GM23338 (cell line): ENCODE measurements around the gene CPT1A.
A peak's percentile ranks its signal among the peaks of the same experiment; 100 is the strongest.

Experiments used
- CREB1 ChIP-seq: fragments of 250-450 bp; sonication (Bioruptor Pico); IDR thresholded peaks from 2 replicates; pipeline ENCODE4 v1.5.0; 2020; ENCODE audit warnings: low read depth, mild to moderate bottlenecking, moderate library complexity
- CTCF ChIP-seq, 2 experiments: fragments of 200-600 bp in 1 of 2; sonication (generic) in 1 of 2; conservative IDR thresholded peaks; 2 replicates each; pipeline versions ENCODE4 v1.5.1 to v1.6.1; 2016 to 2017; ENCODE audit warnings: antibody characterized with exemption in 2 of 2, low read depth in 2 of 2, mild to moderate bottlenecking in 2 of 2, moderate library complexity in 1 of 2
- ETS1 ChIP-seq: IDR thresholded peaks from 2 replicates; pipeline ENCODE4 v1.6.1; 2016; ENCODE audit warnings: antibody characterized with exemption
- EZH2 ChIP-seq: fragments of 200-600 bp; sonication (generic); IDR thresholded peaks from one replicate; pipeline ENCODE4 v1.8.0; 2017; ENCODE audit warnings: antibody characterized with exemption, mild to moderate bottlenecking, low read depth; ENCODE audit not compliant: unreplicated experiment
- EZH2phosphoT487 ChIP-seq: fragments of 200-600 bp; sonication (generic); IDR thresholded peaks from one replicate; pipeline ENCODE4 v1.8.1; 2018; ENCODE audit warnings: antibody characterized with exemption; ENCODE audit not compliant: unreplicated experiment
- JUNB ChIP-seq: IDR thresholded peaks from one replicate; pipeline ENCODE4 v1.6.1; 2016; ENCODE audit warnings: antibody characterized with exemption; ENCODE audit not compliant: unreplicated experiment
- NANOG ChIP-seq: IDR thresholded peaks from 2 replicates; pipeline ENCODE4 v1.6.1; 2016; ENCODE audit warnings: antibody characterized with exemption, borderline replicate concordance
- POLR2AphosphoS5 ChIP-seq: IDR thresholded peaks from 2 replicates; pipeline ENCODE4 v1.6.1; 2016; ENCODE audit warnings: antibody characterized with exemption, low read depth
- REST ChIP-seq: IDR thresholded peaks from one replicate; pipeline ENCODE4 v1.6.1; 2018; ENCODE audit warnings: antibody characterized with exemption; ENCODE audit not compliant: unreplicated experiment
- STAT1 ChIP-seq: IDR thresholded peaks from one replicate; pipeline ENCODE4 v1.6.1; 2016; ENCODE audit warnings: antibody characterized with exemption; ENCODE audit not compliant: unreplicated experiment
- ZNF114 ChIP-seq: fragments of 250-450 bp; sonication (Bioruptor Pico); IDR thresholded peaks from 2 replicates; pipeline ENCODE4 v1.5.0; 2020; ENCODE audit warnings: mild to moderate bottlenecking, moderate library complexity
- ZNF462 ChIP-seq: fragments of 250-450 bp; sonication (Bioruptor Pico); IDR thresholded peaks from 2 replicates; pipeline ENCODE4 v1.5.0; 2020; ENCODE audit warnings: mild to moderate bottlenecking, moderate library complexity

- TF ChIP-seq CTCF (conservative IDR thresholded peaks at IDR 0.05; ENCODE audit: low read depth in 2 of 2) (peak in 1 of 2 experiments; percentile 62; a peak in 2 of 4 replicates), JUNB (no peak), NANOG (no peak), REST (no peak), POLR2AphosphoS5 (no peak), EZH2phosphoT487 (no peak), CREB1 (no peak), ETS1 (no peak), EZH2 (no peak), ZNF114 (CRISPR knock-in tag) (no peak), ZNF462 (CRISPR knock-in tag) (no peak), STAT1 (no peak)
Observed at GRCh38 chr11:68727783-68728182, 113.9 kb downstream of the CPT1A start.
